HG02852 (cell line): ENCODE measurements around the gene NODAL.
"Not testable (repeated sequence)": the region's sequence is repeated elsewhere in the genome, so short reads cannot be mapped to it uniquely, and the experiment has no call there.

Experiments
- ATAC-seq: cut with Tn5 transposase; IDR thresholded peaks from one replicate; pipeline ENCODE4 v1.9.1; 2021; ENCODE audit warnings: mild to moderate bottlenecking, moderate library complexity; ENCODE audit not compliant: unreplicated experiment

Gene NODAL

DNA sequence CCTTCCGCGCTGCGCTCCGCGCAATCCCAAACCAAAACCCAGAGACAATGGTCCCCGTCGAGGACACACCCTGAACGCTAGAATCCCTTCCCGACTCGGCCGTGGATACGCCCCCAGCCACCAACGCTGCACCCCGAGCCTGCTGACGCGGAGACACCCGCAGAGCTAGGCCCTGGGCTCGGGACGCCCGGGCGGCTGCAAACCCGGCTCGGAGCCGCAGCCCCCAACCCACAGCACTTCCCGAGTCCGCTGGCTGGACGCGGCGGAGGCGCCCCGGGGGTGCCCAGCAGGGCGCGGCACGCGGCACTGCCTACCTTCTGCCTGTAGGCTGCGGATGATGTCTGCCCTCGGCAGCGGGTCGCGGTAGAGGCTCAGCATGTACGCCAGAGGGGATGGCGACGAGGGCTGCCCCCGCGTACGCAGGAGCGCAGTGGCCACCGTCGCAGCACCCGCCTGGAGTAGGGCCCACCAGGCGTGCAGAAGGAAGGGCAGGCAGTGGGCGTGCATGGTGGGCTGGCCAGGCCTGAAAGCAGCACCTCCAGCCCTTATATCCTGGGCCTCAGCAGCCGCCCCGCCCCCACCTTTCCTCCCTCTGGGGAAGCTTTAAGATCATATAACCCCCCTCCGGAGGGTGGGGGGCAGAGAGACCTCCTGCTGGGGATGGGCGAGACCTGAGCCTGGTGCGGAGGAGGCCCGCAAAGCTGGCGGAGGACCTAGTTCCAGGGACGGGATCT, at the start of gene NODAL:
NODAL (minus strand) TSS at position 521 of the 734 bp plus-strand sequence; CDS start at position 507, 14 bp downstream.
- no peak for ATAC-seq

DNA sequence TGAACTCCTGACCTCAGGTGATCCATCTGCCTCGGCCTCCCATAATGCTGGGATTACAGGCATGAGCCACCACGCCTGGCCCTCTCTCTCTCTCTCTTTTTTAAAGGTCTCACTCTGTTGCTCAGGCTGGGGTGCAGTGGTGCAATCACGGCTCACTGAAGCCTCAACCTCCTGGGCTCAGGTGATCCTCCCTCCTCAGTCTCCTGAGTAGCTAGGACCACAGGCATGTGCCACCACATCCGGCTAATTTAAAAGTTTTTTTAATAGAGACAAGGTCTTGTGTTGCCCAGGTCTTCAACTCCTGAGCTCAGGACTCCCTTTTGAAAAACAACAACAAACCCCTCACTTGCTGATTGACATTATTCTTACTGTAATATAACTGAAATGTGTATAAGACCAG, 48.7 kb upstream of the NODAL start:
- ATAC-seq: no peak

DNA sequence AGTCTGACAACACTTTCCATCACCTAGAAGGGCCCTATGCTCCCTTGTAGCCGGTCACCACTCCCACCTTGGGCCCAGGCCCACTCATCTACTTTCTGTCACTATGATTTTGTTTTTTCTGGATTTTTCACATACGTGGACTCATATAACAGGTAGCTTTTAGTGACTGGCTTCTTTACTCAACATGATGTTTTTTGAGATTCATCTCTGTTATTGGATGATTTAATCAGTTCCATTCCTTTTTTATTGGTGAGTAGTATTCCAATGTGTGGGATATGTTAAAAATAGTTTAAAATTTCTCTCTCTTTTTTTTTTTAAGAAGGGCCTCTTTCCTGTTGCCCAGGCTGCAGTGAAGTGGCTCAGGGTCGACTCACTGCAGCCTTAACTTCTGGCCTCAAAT, 46.3 kb upstream of the NODAL start:
- ATAC-seq: no peak

GRCh38 chr10:70483872-70484271, 42.4 kb upstream of the NODAL start:
- ATAC-seq: not testable (repeated sequence)

- no peak for ATAC-seq
Measured at GRCh38 chr10:70482982-70483760, 41.7 kb upstream of the NODAL start.

DNA sequence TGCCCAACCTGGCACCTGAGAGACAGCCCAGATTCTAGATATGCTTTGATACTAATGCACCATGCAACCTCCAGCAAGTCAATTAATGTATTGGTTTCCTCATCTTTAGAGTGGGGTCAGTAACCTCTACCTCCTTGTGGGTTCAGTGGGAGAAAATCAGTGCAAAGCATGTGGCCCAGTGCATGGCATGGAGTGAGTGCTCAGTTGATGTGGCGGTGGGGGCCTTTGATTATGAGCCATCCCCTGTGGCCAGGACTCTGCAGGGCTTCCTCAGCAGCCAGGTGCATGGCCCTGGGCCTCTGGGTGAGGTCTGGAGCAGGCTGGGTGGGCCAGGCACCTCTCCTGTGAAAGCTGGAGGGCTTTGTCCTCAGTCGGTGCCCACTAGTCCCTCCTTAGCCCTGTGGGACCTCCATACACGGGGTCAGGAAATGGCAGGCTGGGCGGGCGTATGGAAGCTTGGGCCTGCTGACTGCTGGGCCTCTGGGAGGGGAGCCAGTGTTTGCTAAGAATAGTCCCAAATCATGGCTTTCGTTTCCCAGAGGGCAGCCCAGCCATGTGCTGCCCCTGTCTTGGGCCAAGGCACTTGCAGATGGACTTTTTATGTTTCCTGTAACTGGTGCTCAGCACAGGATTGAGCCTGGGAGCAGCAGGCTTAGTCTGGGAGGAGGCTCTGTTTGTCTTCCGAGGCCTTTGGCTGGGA, 40.5 kb upstream of the NODAL start:
- ATAC-seq: no peak

DNA sequence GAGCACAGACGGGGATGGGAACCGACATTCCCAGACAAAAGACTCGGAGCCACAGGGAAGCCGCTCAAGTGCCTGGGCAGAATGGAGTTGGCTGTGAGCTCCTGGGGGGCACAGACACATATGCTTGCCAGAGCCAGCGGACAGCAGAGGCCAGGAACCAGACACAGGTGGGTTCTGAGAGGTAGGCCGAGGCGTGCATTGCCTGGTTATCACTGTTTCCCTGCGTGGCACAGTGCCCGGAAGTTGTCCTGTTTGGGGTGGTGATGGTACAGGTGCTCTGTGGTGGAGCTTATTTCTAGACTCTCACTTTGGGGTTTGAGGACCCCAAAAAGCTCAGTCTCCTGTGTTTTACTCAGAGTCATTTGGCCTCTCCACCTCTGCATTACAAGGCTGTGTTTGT, 39.6 kb upstream of the NODAL start:
- no peak for ATAC-seq

GRCh38 chr10:70480239-70480861, 38.9 kb upstream of the NODAL start:
- no peak for ATAC-seq

- ATAC-seq: no peak
Measured at GRCh38 chr10:70479626-70480238, 38.3 kb upstream of the NODAL start.

GRCh38 chr10:70479165-70479581, 37.7 kb upstream of the NODAL start:
- no peak for ATAC-seq

- ATAC-seq: peak; percentile 38
Measured at GRCh38 chr10:70478191-70479164, 37.0 kb upstream of the NODAL start, which contains the start of gene PALD1. Gene PALD1 (plus strand): TSS chr10:70478767. CDS start chr10:70525952, 47,185 bp downstream.

GRCh38 chr10:70477661-70478162, 36.2 kb upstream of the NODAL start:
- no peak for ATAC-seq

DNA sequence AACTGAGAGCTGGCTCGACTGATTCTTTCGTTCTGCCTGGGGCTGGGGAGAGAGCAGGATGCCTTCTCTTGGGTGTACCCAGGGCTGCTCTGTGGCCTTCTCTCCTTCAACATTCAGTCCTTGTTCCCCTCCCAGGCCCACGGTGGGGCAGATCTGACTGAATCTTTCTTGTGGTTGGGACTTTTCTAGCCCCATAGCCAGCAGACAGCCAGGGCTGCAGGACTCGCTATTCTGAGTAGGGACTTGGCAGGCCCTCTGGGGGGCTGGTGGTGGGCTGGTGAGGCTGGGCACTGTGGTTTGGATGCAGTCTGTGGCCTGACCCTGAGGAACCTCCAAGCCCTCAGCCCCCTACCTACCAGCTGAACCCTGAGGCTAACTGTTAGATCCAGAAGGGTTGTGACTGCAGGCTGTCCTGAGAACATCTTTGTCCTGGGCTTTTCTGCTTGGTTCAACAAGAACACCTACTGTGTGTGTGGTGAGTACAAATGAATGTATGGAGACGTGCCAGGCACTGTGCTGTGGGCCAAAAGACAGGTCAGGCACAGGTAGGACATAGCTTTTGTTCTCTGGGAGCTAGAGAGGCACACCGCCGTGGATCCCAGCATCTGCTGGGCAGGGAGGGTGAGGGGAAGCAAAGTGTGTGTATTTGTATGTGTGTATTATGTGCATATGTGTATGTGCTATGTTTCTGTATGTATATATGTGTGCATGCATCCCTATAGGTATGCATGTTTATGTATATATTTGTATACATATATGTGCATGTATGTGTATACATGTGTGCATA, 35.0 kb upstream of the NODAL start:
- ATAC-seq: no peak

DNA sequence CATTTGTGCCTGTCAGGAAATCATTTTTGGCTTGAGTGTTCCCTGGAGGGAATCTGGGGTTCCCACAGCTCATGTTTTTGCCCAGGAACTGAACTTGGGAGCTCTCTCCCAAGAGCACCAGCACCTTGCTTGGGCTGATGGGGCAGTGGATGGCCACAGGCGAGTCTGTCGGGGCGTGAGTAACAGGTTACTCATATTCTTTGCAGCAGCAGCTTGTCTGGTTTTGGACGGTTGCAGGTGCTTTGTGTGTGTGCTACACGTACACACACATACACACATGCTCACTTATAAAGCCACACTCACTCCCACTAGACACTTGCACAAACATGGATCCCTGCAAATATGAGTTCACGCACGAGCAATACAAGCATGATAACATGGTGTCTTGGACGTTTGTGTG, 34.2 kb upstream of the NODAL start:
- ATAC-seq: no peak

- no peak for ATAC-seq
Measured at GRCh38 chr10:70474780-70475179, 33.3 kb upstream of the NODAL start.

DNA sequence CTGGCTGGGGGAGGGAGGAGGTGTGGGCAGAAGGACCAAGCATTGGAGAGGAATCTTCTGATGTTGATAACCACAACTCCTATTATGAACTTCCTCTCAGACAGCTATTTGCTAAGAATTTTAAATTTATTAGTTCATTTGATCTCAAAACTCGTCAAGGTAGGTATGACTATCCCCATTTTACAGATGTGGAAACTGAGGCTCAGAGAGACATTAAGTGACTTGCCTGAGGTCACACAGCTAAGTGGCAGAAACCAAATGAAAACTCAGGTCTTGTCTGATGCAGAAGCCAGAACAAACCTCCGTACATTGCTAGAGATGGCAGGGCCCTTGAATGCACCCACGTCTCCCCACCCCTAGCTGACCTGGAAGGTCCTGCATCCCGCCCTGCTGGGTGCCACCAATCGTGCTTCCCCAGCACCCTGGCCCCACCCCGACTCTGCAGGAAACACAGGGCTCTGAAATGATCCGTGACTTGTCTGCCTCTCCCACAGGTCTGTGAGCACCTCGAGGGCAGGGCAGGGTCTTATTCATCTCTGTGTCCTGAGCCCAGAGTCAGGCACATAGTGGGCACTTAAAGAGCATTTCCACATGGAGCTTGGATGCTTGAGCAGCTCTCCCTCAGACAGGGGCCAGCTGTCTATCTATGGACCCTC, 31.4 kb upstream of the NODAL start:
- no peak for ATAC-seq

GRCh38 chr10:70466951-70467350, 25.5 kb upstream of the NODAL start:
- ATAC-seq: no peak

DNA sequence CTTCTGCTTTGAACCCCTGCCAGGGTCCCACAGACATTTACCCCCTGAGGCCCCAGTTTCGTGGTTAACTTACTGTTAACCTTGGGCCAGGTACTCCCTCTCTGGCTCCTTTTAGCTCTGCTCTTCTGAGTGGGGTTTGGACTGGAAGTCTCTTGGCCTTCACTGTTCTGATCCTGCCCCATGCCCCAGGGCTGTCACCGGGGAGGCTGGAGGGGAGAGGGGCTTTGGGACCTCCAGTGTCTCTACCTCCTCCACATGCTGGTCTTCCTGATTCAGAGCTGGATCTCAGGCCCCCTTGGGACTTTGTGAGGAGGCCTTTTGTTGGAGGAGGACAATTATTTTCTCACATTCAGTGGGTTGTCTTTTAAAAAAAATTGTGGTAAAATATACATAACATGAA, 24.4 kb upstream of the NODAL start:
- no peak for ATAC-seq
